ENCODE measurements around the gene STARD3NL. TPM values are rescaled to one million over a fixed set of nuclear protein-coding genes. Genes with fewer than 3 reads are reported as not detected.

The STARD3NL gene
- total and polyA plus RNA-seq, 10 of the 15 experiments (the other 5 are each of a cell fraction or from before 2014, with no cell fraction given): 66.1 to 133 (median 85.7) TPM

DNA sequence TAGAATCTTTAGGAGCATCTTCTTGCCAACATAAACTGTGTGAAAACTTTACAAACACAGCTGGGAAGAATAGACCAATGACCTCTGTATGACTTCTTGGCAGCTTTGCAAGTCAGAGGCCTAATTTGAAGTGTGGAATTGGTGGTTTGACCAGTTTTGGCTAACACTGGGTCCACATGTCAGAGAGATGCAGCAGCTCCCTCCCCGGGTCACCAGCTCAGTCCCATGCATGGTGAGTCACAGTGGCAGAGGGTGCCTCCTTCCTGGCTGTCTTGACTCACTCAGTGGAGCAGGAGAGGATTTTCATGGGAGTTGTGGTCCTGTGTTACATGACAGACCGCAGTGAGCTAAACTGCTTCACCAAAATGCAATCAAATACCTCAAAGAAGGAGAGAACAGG lies 8.2 kb upstream of the STARD3NL start (continued):
- TF ChIP-seq POU2F2 (IDR thresholded peaks at IDR 0.05; ENCODE audit: borderline replicate concordance, low read depth, low read length) (peak; percentile 68; the same call in 1 of the 3 replicates), IKZF2 (IDR thresholded peaks at IDR 0.05) (peak; percentile 81 to 86), ASH2L (IDR thresholded peaks at IDR 0.05; ENCODE audit: borderline replicate concordance, low read depth) (no peak), ZNF207 (IDR thresholded peaks at IDR 0.05; ENCODE audit: borderline replicate concordance) (no peak), JUND (IDR thresholded peaks at IDR 0.05; ENCODE audit: low read depth, low read length) (0 out of 2 replicates have a peak, but pooled peaks have one; percentile 8), FOS (IDR thresholded peaks at IDR 0.05; ENCODE audit: borderline replicate concordance, extremely low read depth, insufficient read length) (no peak), NFIC (IDR thresholded peaks at IDR 0.05; ENCODE audit: low read depth, low read length) (no peak), RELA (IDR thresholded peaks at IDR 0.05; ENCODE audit: borderline replicate concordance, partially characterized antibody) (no peak), BMI1 (IDR thresholded peaks at IDR 0.05; ENCODE audit: borderline replicate concordance) (no peak), PAX8 (IDR thresholded peaks at IDR 0.05) (no peak), GABPA (IDR thresholded peaks at IDR 0.05; ENCODE audit: low read depth) (no peak), CBFB (IDR thresholded peaks at IDR 0.05; ENCODE audit: low read depth) (peak; percentile 54; the same call in 1 of the 2 replicates), RFX5 (IDR thresholded peaks at IDR 0.05; ENCODE audit: low read depth, low read length) (no peak), MXI1 (IDR thresholded peaks at IDR 0.05; ENCODE audit: low read depth, low read length) (no peak; the same call in 1 of the 2 replicates), CHD2 (IDR thresholded peaks at IDR 0.05; ENCODE audit: borderline replicate concordance, low read depth, low read length) (no peak)
- TF ChIP-seq, protein P1, sequence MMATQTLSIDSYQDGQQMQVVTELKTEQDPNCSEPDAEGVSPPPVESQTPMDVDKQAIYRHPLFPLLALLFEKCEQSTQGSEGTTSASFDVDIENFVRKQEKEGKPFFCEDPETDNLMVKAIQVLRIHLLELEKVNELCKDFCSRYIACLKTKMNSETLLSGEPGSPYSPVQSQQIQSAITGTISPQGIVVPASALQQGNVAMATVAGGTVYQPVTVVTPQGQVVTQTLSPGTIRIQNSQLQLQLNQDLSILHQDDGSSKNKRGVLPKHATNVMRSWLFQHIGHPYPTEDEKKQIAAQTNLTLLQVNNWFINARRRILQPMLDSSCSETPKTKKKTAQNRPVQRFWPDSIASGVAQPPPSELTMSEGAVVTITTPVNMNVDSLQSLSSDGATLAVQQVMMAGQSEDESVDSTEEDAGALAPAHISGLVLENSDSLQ (IDR thresholded peaks at IDR 0.05): no peak
- TF ChIP-seq, protein P2, sequence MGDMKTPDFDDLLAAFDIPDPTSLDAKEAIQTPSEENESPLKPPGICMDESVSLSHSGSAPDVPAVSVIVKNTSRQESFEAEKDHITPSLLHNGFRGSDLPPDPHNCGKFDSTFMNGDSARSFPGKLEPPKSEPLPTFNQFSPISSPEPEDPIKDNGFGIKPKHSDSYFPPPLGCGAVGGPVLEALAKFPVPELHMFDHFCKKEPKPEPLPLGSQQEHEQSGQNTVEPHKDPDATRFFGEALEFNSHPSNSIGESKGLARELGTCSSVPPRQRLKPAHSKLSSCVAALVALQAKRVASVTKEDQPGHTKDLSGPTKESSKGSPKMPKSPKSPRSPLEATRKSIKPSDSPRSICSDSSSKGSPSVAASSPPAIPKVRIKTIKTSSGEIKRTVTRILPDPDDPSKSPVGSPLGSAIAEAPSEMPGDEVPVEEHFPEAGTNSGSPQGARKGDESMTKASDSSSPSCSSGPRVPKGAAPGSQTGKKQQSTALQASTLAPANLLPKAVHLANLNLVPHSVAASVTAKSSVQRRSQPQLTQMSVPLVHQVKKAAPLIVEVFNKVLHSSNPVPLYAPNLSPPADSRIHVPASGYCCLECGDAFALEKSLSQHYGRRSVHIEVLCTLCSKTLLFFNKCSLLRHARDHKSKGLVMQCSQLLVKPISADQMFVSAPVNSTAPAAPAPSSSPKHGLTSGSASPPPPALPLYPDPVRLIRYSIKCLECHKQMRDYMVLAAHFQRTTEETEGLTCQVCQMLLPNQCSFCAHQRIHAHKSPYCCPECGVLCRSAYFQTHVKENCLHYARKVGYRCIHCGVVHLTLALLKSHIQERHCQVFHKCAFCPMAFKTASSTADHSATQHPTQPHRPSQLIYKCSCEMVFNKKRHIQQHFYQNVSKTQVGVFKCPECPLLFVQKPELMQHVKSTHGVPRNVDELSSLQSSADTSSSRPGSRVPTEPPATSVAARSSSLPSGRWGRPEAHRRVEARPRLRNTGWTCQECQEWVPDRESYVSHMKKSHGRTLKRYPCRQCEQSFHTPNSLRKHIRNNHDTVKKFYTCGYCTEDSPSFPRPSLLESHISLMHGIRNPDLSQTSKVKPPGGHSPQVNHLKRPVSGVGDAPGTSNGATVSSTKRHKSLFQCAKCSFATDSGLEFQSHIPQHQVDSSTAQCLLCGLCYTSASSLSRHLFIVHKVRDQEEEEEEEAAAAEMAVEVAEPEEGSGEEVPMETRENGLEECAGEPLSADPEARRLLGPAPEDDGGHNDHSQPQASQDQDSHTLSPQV (IDR thresholded peaks at IDR 0.05): no peak
- TF ChIP-seq, protein P3, sequence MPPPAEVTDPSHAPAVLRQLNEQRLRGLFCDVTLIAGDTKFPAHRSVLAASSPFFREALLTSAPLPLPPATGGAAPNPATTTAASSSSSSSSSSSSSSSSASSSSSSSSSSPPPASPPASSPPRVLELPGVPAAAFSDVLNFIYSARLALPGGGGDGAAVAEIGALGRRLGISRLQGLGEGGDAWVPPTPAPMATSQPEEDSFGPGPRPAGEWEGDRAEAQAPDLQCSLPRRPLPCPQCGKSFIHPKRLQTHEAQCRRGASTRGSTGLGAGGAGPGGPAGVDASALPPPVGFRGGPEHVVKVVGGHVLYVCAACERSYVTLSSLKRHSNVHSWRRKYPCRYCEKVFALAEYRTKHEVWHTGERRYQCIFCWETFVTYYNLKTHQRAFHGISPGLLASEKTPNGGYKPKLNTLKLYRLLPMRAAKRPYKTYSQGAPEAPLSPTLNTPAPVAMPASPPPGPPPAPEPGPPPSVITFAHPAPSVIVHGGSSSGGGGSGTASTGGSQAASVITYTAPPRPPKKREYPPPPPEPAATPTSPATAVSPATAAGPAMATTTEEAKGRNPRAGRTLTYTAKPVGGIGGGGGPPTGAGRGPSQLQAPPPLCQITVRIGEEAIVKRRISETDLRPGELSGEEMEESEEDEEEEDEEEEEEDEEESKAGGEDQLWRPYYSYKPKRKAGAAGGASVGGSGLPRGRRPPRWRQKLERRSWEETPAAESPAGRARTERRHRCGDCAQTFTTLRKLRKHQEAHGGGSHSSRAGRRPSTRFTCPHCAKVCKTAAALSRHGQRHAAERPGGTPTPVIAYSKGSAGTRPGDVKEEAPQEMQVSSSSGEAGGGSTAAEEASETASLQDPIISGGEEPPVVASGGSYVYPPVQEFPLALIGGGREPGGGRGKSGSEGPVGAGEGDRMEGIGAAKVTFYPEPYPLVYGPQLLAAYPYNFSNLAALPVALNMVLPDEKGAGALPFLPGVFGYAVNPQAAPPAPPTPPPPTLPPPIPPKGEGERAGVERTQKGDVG (CRISPR knock-in tag; IDR thresholded peaks at IDR 0.05): no peak
- TF ChIP-seq, protein P4, sequence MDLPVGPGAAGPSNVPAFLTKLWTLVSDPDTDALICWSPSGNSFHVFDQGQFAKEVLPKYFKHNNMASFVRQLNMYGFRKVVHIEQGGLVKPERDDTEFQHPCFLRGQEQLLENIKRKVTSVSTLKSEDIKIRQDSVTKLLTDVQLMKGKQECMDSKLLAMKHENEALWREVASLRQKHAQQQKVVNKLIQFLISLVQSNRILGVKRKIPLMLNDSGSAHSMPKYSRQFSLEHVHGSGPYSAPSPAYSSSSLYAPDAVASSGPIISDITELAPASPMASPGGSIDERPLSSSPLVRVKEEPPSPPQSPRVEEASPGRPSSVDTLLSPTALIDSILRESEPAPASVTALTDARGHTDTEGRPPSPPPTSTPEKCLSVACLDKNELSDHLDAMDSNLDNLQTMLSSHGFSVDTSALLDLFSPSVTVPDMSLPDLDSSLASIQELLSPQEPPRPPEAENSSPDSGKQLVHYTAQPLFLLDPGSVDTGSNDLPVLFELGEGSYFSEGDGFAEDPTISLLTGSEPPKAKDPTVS (IDR thresholded peaks at IDR 0.05; ENCODE audit: low read depth, low read length): no peak
